ENCODE data around the gene S100A5.

The S100A5 gene

DNA sequence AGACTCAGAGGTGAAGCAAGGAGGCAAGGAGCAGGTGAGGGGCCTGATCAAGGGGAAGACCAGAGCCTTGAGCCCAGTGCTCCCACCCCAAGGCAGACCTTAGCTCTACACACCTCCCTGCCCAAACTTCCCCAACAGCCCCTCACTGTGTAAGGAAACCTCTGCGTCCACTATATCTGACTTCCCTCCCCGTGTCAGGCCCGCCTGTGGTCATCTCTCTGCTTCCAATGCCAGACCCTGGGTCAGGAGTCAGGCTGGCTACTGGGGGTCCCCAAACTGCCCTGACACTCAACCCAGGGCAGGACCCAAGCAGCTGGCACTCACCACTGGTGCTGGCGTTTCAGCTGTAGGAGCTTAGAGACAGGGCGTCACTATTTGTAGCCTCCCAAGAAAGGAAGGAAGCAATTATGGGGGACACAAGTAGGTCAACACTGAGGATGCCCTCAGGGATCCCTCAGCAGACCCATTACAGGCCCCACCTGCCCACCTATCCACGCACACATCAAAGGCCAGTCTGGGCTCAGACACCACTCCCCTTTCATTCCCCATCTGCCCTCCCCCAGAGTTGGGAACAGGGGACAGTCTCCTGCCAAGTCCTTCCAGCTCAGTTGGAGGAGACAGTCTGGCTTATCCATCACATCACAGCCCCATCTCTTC is 9.1 kb upstream of the S100A5 start:
- no peaks in the 10 kb centered on the region for H3K36me3 ChIP-seq (ENCODE audit: insufficient read depth, insufficient read length, low read length)
- peaks cover 41% of the 10 kb centered on the region for H3K4me1 ChIP-seq (ENCODE audit: insufficient read depth, insufficient read length)
- TF ChIP-seq ZNF274 (IDR thresholded peaks at IDR 0.05; ENCODE audit: low read depth, low read length) (no peak), SUZ12 (IDR thresholded peaks at IDR 0.05; ENCODE audit: extremely low read depth, insufficient read depth, insufficient read length) (no peak)
- DNase-seq (ENCODE audit: low read depth, low spot score), result no peak
- no peaks in the 10 kb centered on the region for H3K27me3 ChIP-seq (ENCODE audit: insufficient read depth, insufficient read length)
- H3K9me3 ChIP-seq (ENCODE audit: insufficient read depth, low read length), result no peaks in the 10 kb centered on the region; the same call in 1 of the 2 replicates
- H3K9ac ChIP-seq (ENCODE audit: insufficient read length, low read depth), result no peak overlapping the region
- H3K4me3 ChIP-seq (ENCODE audit: insufficient read length, low read depth), result no peak overlapping the region

DNA sequence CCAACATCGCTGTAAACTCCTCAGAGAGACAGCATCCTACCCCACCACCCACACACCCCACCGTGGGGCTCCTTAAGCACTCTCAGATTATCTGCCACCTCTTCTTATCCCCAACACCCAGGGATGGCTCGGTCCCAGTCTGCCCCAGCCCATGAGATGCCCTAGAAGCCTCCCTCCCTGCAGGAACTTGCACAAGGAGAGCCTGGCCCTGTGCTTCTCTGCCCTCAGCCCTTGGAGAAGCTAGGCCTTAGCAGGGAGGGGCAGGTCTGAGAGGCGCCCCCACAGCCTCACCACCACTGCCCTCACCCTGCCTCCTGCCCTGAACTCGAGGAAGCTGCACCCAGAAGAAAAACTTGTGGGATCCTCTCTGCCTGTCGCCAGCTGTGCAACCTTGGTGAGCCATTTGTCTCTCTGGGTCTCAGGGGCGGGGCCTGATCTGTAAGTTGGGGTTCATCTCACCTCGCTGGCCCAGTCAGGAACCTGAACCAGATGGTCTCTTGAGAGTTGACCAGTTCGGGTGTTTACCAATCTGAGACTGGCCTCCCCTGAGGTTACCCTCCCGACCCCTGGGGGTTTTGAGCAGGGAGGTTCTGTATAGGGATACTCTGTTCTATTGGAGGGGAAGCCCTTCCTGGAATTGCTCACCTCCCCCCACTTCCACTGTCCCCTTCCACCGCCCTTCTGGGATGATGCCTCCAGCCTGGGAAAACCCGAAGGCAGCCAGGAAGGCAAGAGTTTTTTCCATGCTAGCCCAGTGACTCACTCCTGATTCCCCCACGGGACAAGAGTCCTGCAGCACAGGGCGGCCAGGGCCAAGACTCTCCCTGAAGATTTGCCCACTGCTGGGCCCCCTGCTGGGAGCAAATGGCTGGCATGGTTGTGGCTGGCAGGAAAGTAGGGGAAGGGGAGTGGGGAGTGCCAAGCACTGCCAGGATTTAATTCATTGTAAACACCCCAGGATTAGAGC is 8.3 kb upstream of the S100A5 start, which contains the start of gene S100A3:
S100A3 (minus strand) TSS at position 537 of the 967 bp plus-strand sequence. CDS start 773 bp downstream, outside the sequence.
- peaks cover 45% of the 10 kb centered on the region for H3K4me1 ChIP-seq (ENCODE audit: insufficient read depth, insufficient read length)
- H3K9me3 ChIP-seq (ENCODE audit: insufficient read depth, low read length), result peaks cover 9% of the 10 kb centered on the region; the same call in 1 of the 2 replicates
- DNase-seq (ENCODE audit: low read depth, low spot score), result no peak
- peak within 1 kb of the TSS; percentile 37 for H3K9ac ChIP-seq (ENCODE audit: insufficient read length, low read depth)
- TF ChIP-seq SUZ12 (IDR thresholded peaks at IDR 0.05; ENCODE audit: extremely low read depth, insufficient read depth, insufficient read length), result no peak
- TF ChIP-seq YY1 (IDR thresholded peaks at IDR 0.05; ENCODE audit: insufficient read depth, insufficient read length), result no peak
- no peak for TF ChIP-seq ZNF274 (IDR thresholded peaks at IDR 0.05; ENCODE audit: low read depth, low read length)
- H3K36me3 ChIP-seq (ENCODE audit: insufficient read depth, insufficient read length, low read length), result peaks cover 5% of the 10 kb centered on the region
- no peak within 1 kb of the TSS for H3K4me3 ChIP-seq (ENCODE audit: insufficient read length, low read depth)
- no peaks in the 10 kb centered on the region for H3K27me3 ChIP-seq (ENCODE audit: insufficient read depth, insufficient read length)

DNA sequence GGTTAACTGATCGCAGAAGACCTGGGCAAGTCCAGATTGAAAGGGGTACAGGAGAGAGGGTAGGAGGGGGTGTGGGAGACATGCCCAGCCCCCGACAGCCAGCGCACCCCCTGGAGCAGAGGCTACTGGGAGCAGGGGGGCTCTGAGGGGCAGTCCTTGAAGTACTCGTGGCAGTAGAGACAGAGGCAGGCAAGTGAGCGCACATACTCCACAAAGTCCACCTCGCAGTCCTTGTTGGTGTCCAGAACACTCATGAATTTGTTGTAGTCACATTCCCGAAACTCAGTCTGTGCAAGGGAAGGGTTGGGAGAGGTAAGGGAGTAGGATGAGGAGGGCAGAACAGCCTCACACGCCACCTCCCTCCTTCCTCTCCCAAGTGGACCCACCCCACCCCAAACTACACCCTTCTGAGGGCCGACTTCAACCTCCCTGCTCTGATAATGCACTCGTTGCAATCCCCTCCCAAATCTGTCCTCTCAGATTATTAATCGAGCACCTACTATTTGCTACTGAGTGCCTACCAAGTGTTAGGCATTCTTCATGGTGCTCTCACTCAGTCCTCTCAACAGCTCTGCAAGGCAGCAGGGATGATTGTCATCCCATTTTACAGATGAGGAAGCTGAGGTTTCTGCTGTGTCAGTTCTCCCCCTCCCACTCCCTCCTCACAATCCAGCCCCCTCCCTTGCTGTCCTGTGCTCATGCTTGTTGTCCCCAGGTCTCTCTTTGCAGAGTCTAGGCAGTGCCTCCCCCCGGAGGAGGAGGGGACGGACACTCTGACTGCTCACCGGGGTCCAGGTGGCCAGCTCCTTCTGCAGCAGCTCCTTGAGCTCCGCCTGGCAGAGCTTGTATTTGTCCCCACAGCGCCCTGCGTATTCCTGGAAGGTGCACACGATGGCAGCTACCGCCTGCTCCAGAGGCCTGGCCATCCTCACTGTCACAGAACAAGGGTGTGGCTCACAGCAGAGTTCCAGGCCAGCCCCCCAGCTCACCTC is 7.1 kb upstream of the S100A5 start:
- H3K9ac ChIP-seq (ENCODE audit: insufficient read length, low read depth), result peak overlapping the region; percentile 37
- H3K4me1 ChIP-seq (ENCODE audit: insufficient read depth, insufficient read length), result peaks cover 45% of the 10 kb centered on the region
- TF ChIP-seq SUZ12 (IDR thresholded peaks at IDR 0.05; ENCODE audit: extremely low read depth, insufficient read depth, insufficient read length) (no peak), YY1 (IDR thresholded peaks at IDR 0.05; ENCODE audit: insufficient read depth, insufficient read length) (no peak), ZNF274 (IDR thresholded peaks at IDR 0.05; ENCODE audit: low read depth, low read length) (no peak)

DNA sequence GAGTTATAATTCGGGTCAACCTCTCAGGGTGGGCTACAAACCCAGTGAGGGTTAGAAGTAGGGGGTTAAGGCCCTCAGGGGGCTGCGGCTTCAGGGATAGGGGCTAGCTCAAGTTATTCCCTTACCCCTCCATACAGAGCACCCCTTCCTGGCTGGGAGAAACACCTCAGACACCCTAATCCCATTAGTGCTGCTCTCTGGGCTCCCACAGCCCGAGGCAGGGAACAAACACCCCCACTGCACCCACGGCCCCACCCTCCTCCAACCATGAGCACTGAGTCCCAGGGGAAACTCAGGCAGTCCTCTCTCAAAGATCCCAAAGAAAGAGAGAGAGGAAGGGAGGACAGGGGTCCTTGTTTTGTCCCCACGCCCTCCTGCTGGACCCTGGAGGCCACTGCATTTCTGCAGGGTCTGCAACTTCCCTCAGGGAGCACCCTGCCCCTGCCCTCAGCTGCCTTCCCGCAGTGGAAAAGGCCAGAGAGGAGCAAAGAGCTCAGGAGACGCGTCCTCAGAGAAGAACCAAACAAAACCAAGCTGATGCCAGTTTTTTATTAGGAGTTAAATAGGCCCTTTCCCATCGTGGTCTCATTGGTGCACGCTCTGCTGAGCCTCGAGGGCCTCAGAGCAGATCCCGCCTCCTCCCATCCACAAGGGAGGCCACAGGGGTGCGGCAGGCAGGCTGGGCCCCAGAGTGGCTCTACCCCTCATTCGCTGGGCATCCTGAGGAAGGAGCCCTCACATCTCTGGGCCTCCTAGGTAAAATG is 6.2 kb upstream of the S100A5 start:
- peak overlapping the region; percentile 43 for H3K9ac ChIP-seq (ENCODE audit: insufficient read length, low read depth)
- H3K27me3 ChIP-seq (ENCODE audit: insufficient read depth, insufficient read length), result no peaks in the 10 kb centered on the region
- peaks cover 5% of the 10 kb centered on the region for H3K36me3 ChIP-seq (ENCODE audit: insufficient read depth, insufficient read length, low read length)
- no peak for DNase-seq (ENCODE audit: low read depth, low spot score)
- H3K9me3 ChIP-seq (ENCODE audit: insufficient read depth, low read length), result peaks cover 11% of the 10 kb centered on the region; the same call in 1 of the 2 replicates
- H3K4me3 ChIP-seq (ENCODE audit: insufficient read length, low read depth), result no peak overlapping the region
- peaks cover 45% of the 10 kb centered on the region for H3K4me1 ChIP-seq (ENCODE audit: insufficient read depth, insufficient read length)
- TF ChIP-seq SUZ12 (IDR thresholded peaks at IDR 0.05; ENCODE audit: extremely low read depth, insufficient read depth, insufficient read length), result no peak
- no peak for TF ChIP-seq YY1 (IDR thresholded peaks at IDR 0.05; ENCODE audit: insufficient read depth, insufficient read length)
- no peak for TF ChIP-seq ZNF274 (IDR thresholded peaks at IDR 0.05; ENCODE audit: low read depth, low read length)

More for the DNA sequence above, 7.1 kb upstream of the S100A5 start:
- DNase-seq (ENCODE audit: low read depth, low spot score), result no peak
- Histone ChIP-seq H3K27me3 (ENCODE audit: insufficient read depth, insufficient read length) (no peaks in the 10 kb centered on the region), H3K9me3 (ENCODE audit: insufficient read depth, low read length) (peaks cover 11% of the 10 kb centered on the region; the same call in 1 of the 2 replicates), H3K36me3 (ENCODE audit: insufficient read depth, insufficient read length, low read length) (peaks cover 5% of the 10 kb centered on the region), H3K4me3 (ENCODE audit: insufficient read length, low read depth) (no peak overlapping the region)

DNA sequence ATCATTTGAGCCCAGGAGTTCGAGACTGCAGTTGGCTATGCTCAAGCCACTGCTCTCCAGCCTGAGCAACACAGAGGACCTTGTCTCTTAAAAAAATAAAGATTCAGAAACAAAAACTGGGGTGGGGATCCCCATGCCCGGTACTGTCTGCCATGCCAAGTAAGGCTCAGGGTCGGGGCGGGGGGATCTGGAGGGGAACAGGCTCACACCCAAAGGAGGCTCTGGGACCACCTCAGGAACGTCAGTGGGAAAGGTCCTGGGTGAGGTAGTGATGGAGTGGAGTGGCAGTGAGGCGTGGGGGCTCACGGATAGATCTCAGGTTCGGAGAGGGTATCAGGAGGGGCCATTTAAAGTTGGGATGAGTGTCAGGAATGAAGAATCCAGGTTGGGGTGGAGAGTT is 5.6 kb upstream of the S100A5 start:
- peaks cover 45% of the 10 kb centered on the region for H3K4me1 ChIP-seq (ENCODE audit: insufficient read depth, insufficient read length)
- DNase-seq (ENCODE audit: low read depth, low spot score), result no peak
- peaks cover 5% of the 10 kb centered on the region for H3K36me3 ChIP-seq (ENCODE audit: insufficient read depth, insufficient read length, low read length)
- H3K9me3 ChIP-seq (ENCODE audit: insufficient read depth, low read length), result peaks cover 11% of the 10 kb centered on the region; the same call in 1 of the 2 replicates
- no peak overlapping the region for H3K4me3 ChIP-seq (ENCODE audit: insufficient read length, low read depth)
- no peaks in the 10 kb centered on the region for H3K27me3 ChIP-seq (ENCODE audit: insufficient read depth, insufficient read length)
- H3K9ac ChIP-seq (ENCODE audit: insufficient read length, low read depth), result no peak overlapping the region
- TF ChIP-seq SUZ12 (IDR thresholded peaks at IDR 0.05; ENCODE audit: extremely low read depth, insufficient read depth, insufficient read length) (no peak), YY1 (IDR thresholded peaks at IDR 0.05; ENCODE audit: insufficient read depth, insufficient read length) (no peak), ZNF274 (IDR thresholded peaks at IDR 0.05; ENCODE audit: low read depth, low read length) (no peak)

Measured in NT2/D1 (cell line).